ENCODE data around the gene SDC4.
"Not testable (repeated sequence)": the region's sequence is repeated elsewhere in the genome, so short reads cannot be mapped to it uniquely, and the experiment has no call there.

Gene SDC4

GRCh38 chr20:45363611-45364492, 15.6 kb upstream of the SDC4 start:
- no peak for DNase-seq

GRCh38 chr20:45362804-45363610, 14.8 kb upstream of the SDC4 start, which contains the start of gene SYS1:
Gene SYS1 (plus strand): TSS chr20:45363156. CDS start chr20:45363532, 376 bp downstream.
- peak; percentile 99 to 100 for DNase-seq

- no peak for DNase-seq
Measured at GRCh38 chr20:45361793-45362192, 13.6 kb upstream of the SDC4 start.

- no peak for DNase-seq
Measured at GRCh38 chr20:45359406-45360148, 11.4 kb upstream of the SDC4 start.

GRCh38 chr20:45359069-45359405, 10.8 kb upstream of the SDC4 start:
- DNase-seq, result no peak

GRCh38 chr20:45358282-45359068, 10.3 kb upstream of the SDC4 start:
- DNase-seq, result no peak

GRCh38 chr20:45355209-45356084, 7.2 kb upstream of the SDC4 start:
- peak in 1 of 2 donors; percentile 33 for DNase-seq

GRCh38 chr20:45354423-45355208, 6.4 kb upstream of the SDC4 start:
- no peak for DNase-seq

- DNase-seq, result no peak
Measured at GRCh38 chr20:45353746-45354145, 5.5 kb upstream of the SDC4 start.

GRCh38 chr20:45352729-45353128, 4.5 kb upstream of the SDC4 start:
- no peak for DNase-seq

- DNase-seq, result not testable (repeated sequence)
Measured at GRCh38 chr20:45350795-45351194, 2.6 kb upstream of the SDC4 start.

- DNase-seq, result no peak
Measured at GRCh38 chr20:45350217-45350616, 2.0 kb upstream of the SDC4 start.

- DNase-seq, result no peak
Measured at GRCh38 chr20:45347297-45347935, 808 bp downstream of the SDC4 start.

- DNase-seq, result no peak
Measured at GRCh38 chr20:45346851-45347250, 1.4 kb downstream of the SDC4 start.

GRCh38 chr20:45346291-45346718, 1.9 kb downstream of the SDC4 start:
- no peak for DNase-seq

- DNase-seq, result no peak
Measured at GRCh38 chr20:45345104-45345936, 2.9 kb downstream of the SDC4 start.

GRCh38 chr20:45344168-45344860, 3.9 kb downstream of the SDC4 start:
- DNase-seq, result peak in 1 of 2 donors; percentile 24

GRCh38 chr20:45343532-45344167, 4.6 kb downstream of the SDC4 start:
- no peak for DNase-seq
